Measurements from ENCODE around the gene ANO1.
A peak's percentile ranks its signal among the peaks of the same experiment; 100 is the strongest.

ANO1 gene

GRCh38 chr11:70167723-70168404, 89.7 kb downstream of the ANO1 start:
- DNase-seq: no peak

GRCh38 chr11:70168405-70168754, 90.3 kb downstream of the ANO1 start:
- no peak for DNase-seq

GRCh38 chr11:70169127-70169526, 91.0 kb downstream of the ANO1 start:
- no peak for DNase-seq

GRCh38 chr11:70169632-70170031, 91.5 kb downstream of the ANO1 start:
- DNase-seq: no peak

- DNase-seq: no peak
These were observed 92.6 kb downstream of the ANO1 start for GRCh38 chr11:70170596-70171210.

- no peak for DNase-seq
These were observed 94.9 kb downstream of the ANO1 start for GRCh38 chr11:70173018-70173417.

- DNase-seq: no peak
These were observed 96.6 kb downstream of the ANO1 start for GRCh38 chr11:70174547-70175235.

- DNase-seq: no peak
These were observed 97.2 kb downstream of the ANO1 start for GRCh38 chr11:70175236-70175698.

GRCh38 chr11:70176940-70177689, 99.0 kb downstream of the ANO1 start:
- DNase-seq: peak; percentile 72

GRCh38 chr11:70180906-70181305, 102.8 kb downstream of the ANO1 start:
- DNase-seq: no peak

GRCh38 chr11:70182266-70182665, 104.1 kb downstream of the ANO1 start:
- DNase-seq: no peak

- DNase-seq: no peak
These were observed 104.9 kb downstream of the ANO1 start for GRCh38 chr11:70183032-70183431.

GRCh38 chr11:70183483-70184176, 105.5 kb downstream of the ANO1 start:
- DNase-seq: no peak

GRCh38 chr11:70184396-70184795, 106.3 kb downstream of the ANO1 start:
- DNase-seq: no peak

GRCh38 chr11:70185348-70186055, 107.4 kb downstream of the ANO1 start:
- DNase-seq: no peak

GRCh38 chr11:70186420-70186819, 108.3 kb downstream of the ANO1 start:
- no peak for DNase-seq

- DNase-seq: no peak
These were observed 108.8 kb downstream of the ANO1 start for GRCh38 chr11:70186936-70187335.

- DNase-seq: no peak
These were observed 109.7 kb downstream of the ANO1 start for GRCh38 chr11:70187771-70188170.

- no peak for DNase-seq
These were observed 111.5 kb downstream of the ANO1 start for GRCh38 chr11:70189622-70190021.

- peak; percentile 73 for DNase-seq
These were observed 113.5 kb downstream of the ANO1 start for GRCh38 chr11:70191495-70192140.

GRCh38 chr11:70192666-70193410, 114.7 kb downstream of the ANO1 start:
- no peak for DNase-seq
